NCI-H2029 treated with DMSO at 0.1 percent for 48 hours (cell line): ENCODE measurements around the gene EXOC6.

Source experiments
- DNase-seq: peaks from one replicate; lab custom pipeline; 2025; lab: John Stamatoyannopoulos, UW

Gene EXOC6

GRCh38 chr10:93064874-93065660, 216.7 kb downstream of the EXOC6 start:
- DNase-seq = no peak

GRCh38 chr10:93065675-93066543, 217.6 kb downstream of the EXOC6 start:
- no peak for DNase-seq

GRCh38 chr10:93066544-93066913, 218.2 kb downstream of the EXOC6 start:
- DNase-seq = no peak

DNA sequence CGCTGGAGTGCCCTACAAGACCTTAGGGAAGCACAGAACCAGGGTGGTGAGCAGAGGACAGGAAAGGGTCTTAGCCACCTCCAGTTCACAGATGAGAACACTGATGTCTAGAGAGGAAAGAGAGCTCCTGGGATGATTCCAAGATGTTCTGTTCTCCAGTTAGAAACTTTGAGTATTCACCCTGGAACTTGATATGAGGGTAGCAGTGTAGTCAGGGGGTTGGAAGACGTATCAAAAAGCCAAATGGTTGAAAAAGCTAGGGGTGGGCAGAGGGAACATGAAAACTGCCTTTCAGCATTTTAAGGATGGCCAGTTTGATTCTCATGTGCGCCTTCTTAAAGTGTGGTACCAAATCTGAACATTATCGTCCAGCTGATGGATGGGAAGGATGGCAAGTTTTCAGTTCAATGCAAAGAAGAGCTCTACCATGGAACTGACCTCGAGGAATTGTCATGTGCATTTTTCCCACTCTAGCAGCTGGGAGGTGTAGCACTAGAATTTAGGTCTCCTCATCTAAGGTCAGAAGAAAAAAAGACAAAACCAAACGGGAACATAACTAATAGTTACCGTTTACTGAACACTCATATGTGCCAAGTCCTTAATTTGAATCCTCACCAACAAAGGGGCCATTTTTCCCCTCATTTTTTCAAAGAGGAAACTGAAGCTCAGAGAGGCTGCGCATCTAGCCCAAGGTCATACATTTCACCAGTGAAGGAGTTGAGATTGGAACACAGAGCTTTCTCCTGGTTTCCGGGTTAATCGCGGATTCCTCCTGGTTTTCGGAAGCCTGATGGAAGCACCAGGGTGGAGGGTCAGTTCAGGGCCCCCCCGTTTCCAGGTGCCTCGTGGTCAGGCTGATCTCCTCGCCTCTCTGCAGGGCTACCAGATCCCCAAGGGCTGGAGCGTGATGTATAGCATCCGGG, 219.4 kb downstream of the EXOC6 start:
- DNase-seq = no peak

- no peak for DNase-seq
Observed at GRCh38 chr10:93068411-93069244, 220.3 kb downstream of the EXOC6 start.

- no peak for DNase-seq
Observed at GRCh38 chr10:93069245-93069561, 220.9 kb downstream of the EXOC6 start.

GRCh38 chr10:93070378-93071176, 222.3 kb downstream of the EXOC6 start:
- no peak for DNase-seq

DNA sequence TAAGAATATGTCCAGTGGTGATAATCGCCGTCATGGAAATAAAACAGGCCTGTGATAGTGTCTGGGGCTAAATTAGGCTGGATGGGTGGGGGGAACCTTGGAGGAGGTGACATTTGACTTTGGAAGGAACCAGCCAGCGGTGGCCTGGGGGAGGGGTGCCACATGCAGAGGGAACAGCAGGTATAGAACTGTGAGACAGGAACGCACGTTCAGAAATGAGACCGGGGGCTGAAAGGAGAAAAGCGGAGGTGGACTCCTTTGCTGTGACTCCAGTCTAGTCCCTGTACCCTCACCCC, 222.8 kb downstream of the EXOC6 start:
- no peak for DNase-seq

- no peak for DNase-seq
Observed at GRCh38 chr10:93071674-93072224, 223.4 kb downstream of the EXOC6 start.

DNA sequence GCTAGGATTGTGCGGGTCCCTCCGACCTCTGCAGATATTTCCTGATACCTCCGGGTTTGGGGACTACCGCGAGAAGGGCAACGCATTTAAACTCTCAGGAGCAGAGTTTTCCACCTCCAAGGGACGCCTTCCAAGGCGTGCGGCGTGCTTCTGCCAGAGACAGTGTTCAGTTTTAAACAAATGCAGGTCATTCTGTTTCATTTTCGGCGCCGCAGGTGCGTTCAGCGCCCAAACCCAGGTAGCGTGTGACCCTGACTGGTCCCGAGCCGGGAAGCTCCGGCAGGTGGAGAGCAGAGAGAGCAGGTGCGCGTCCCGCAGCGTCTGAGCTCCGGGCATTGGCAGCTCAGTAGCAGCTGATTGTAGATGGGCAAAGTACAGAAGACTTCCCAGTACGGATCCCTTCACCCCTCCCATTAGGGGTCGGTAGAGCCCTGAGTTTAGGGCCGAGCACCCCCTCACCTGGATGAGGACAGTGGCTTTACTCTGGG, 223.9 kb downstream of the EXOC6 start:
- no peak for DNase-seq

DNA sequence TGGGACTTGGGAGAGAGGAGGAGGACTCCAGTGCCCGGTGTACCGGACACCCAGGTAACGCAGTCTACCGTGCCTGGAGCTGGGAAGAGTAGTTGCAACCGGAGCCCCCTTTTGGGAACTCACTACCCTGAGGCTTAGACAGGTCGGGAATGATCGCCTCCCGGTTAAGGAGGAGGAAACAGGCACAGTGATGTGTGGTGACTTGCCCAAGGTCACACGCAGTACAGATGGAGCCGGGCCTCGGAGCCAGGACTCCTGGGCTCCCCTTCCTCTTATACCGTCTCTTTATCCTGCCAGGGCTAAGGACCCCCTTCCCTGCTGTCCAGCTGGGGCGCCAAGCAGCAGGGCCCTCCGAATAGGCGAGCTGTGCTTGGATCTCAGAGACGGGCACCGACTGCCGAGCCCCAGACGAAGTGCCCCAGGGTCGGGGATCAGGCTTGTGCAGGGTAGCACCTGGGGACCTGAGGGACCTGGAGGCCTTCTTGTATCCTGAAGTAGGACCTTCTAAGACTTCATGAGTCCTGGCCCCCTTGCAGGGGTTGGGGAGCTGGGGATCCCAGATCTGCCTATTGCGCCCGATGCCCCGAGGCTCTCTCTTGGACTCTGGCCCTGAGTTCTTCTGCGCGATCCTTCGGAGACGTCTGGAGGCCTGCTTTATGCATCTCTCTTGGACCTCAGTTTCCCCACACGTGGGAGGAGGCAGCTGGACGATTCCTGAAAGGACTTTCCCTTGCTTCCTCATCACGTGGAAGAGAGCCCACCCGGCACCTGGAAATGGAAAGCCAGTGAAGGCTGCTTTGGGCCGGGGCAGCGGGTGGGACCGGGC, 224.6 kb downstream of the EXOC6 start:
- no peak for DNase-seq

DNA sequence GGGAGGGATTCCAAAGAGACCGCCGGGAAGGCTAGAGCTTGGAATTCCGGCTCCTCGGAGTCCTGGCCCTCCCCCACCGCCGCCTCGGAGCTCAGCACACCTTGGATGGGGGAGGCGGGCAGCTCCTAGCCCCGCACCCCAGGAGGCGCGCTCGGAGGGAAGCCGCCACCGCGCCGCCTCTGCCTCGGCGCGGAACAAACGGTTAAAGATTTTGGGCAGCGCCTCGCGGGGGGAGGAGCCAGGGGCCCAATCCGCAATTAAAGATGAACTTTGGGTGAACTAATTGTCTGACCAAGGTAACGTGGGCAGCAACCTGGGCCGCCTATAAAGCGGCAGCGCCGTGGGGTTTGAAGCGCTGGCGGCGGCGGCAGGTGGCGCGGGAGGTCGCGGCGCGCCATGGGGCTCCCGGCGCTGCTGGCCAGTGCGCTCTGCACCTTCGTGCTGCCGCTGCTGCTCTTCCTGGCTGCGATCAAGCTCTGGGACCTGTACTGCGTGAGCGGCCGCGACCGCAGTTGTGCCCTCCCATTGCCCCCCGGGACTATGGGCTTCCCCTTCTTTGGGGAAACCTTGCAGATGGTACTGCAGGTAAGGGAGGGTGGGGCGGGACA, 225.3 kb downstream of the EXOC6 start, which contains the start of gene CYP26A1:
Gene CYP26A1, plus strand, starts transcription at position 355 of the 608 bp plus-strand sequence. Its CDS starts 42 bp downstream, at position 397.
- DNase-seq = no peak

DNA sequence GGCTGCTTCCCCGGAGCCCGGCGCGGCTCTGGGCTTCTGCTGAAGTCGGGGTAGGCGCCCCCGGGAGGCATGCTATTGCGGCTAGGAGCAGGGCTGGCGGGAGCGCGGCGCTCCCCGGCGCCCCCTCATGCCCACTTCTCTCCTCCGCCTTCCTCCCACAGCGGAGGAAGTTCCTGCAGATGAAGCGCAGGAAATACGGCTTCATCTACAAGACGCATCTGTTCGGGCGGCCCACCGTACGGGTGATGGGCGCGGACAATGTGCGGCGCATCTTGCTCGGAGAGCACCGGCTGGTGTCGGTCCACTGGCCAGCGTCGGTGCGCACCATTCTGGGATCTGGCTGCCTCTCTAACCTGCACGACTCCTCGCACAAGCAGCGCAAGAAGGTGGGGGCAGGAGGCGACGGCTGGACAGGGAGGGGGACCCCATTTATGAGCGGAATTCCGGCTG, 225.9 kb downstream of the EXOC6 start:
- DNase-seq = no peak

DNA sequence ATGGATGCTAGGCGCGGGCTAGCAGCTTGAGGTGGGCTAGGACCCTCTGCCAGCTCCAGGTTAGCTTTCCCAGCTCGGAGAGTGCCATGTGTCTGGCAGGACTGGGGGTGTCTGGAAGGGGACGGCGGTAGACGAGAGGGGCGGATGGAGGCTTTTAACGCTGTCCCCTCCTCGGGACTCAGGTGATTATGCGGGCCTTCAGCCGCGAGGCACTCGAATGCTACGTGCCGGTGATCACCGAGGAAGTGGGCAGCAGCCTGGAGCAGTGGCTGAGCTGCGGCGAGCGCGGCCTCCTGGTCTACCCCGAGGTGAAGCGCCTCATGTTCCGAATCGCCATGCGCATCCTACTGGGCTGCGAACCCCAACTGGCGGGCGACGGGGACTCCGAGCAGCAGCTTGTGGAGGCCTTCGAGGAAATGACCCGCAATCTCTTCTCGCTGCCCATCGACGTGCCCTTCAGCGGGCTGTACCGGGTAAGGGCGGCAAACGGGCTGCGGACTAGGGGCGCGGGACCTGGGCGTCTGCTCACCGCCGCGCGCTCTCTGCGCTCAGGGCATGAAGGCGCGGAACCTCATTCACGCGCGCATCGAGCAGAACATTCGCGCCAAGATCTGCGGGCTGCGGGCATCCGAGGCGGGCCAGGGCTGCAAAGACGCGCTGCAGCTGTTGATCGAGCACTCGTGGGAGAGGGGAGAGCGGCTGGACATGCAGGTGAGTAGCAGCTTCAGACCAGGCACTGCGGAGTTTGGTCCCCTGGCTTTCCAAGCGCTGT, 226.5 kb downstream of the EXOC6 start:
- DNase-seq = no peak

DNA sequence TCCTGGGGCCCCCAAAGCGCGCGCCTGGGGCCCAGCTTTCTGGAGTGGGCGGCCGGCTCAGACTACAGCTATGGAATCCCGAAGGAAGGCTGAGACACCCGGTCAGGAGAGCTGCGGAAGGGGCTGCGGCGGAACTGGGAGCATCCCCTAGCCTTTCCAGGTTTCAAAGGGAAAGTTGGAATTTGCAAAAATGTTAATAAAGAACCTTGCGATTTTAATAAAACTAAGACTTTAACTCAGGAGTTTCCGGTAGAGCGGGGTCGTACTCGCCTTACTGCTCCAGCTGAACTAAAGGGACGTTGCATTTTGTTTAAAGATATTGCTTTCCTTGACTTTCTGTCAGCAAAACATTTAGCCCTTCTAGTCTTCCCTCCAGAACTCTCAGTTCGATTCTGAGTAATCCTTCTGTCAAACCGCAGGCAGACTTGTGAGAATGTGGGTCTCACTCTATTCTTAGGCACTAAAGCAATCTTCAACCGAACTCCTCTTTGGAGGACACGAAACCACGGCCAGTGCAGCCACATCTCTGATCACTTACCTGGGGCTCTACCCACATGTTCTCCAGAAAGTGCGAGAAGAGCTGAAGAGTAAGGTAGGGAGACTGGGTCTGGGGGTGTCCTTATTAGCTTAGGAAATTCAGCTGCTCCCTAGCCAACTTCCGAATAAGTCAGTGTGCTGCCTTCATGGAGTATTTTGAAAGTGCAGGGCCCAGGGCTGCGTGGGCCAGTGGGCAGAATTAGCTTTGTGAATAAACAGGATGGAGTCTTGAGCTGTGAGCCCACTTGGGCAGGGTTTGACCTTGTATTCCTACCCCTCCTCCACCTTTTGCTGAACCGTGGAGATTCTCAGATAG, 227.3 kb downstream of the EXOC6 start:
- no peak for DNase-seq

DNA sequence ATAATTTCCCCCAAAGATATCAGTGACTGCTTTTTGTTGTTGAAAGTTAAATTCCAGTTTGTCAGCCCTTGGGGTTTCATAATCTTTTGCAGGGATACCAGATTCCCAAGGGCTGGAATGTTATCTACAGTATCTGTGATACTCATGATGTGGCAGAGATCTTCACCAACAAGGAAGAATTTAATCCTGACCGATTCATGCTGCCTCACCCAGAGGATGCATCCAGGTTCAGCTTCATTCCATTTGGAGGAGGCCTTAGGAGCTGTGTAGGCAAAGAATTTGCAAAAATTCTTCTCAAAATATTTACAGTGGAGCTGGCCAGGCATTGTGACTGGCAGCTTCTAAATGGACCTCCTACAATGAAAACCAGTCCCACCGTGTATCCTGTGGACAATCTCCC, 228.6 kb downstream of the EXOC6 start:
- no peak for DNase-seq

GRCh38 chr10:93077860-93078337, 229.6 kb downstream of the EXOC6 start:
- no peak for DNase-seq
